NCI-H1417 (cell line): ENCODE results near the gene CTDSPL.
"Not testable (repeated sequence)": the region's sequence is repeated elsewhere in the genome, so short reads cannot be mapped to it uniquely, and the experiment has no call there.

ENCODE experiments used
- DNase-seq, 3 experiments: peaks; one replicate each; lab custom pipeline; 2025; lab: John Stamatoyannopoulos, UW

Gene CTDSPL

GRCh38 chr3:37861620-37862041, at the start of gene CTDSPL:
TSS of gene CTDSPL (plus strand) at chr3:37861880. CDS start at chr3:37862200, 320 bp downstream.
- DNase-seq: peak; percentile 40 to 54 (median 49)

- DNase-seq: no peak
These were observed 49.2 kb upstream of the CTDSPL start for GRCh38 chr3:37812499-37812896.

GRCh38 chr3:37813403-37813802, 48.3 kb upstream of the CTDSPL start:
- DNase-seq: no peak

GRCh38 chr3:37814547-37814946, 47.1 kb upstream of the CTDSPL start:
- DNase-seq: peak in 1 of 3 experiments; percentile 0

GRCh38 chr3:37815156-37815555, 46.5 kb upstream of the CTDSPL start:
- not testable (repeated sequence) for DNase-seq

- DNase-seq: no peak
These were observed 45.4 kb upstream of the CTDSPL start for GRCh38 chr3:37816271-37816670.

- no peak for DNase-seq
These were observed 42.1 kb upstream of the CTDSPL start for GRCh38 chr3:37819591-37819990.

GRCh38 chr3:37820286-37820685, 41.4 kb upstream of the CTDSPL start:
- no peak for DNase-seq

- DNase-seq: no peak
These were observed 38.5 kb upstream of the CTDSPL start for GRCh38 chr3:37823189-37823588.

- DNase-seq: no peak
These were observed 37.4 kb upstream of the CTDSPL start for GRCh38 chr3:37824090-37824953.

- peak in 2 of 3 experiments; percentile 14 to 67 for DNase-seq
These were observed 36.7 kb upstream of the CTDSPL start for GRCh38 chr3:37824954-37825328.

GRCh38 chr3:37825744-37826400, 35.8 kb upstream of the CTDSPL start:
- no peak for DNase-seq

GRCh38 chr3:37826502-37826901, 35.2 kb upstream of the CTDSPL start:
- DNase-seq: no peak

- no peak for DNase-seq
These were observed 34.7 kb upstream of the CTDSPL start for GRCh38 chr3:37826933-37827332.

- DNase-seq: no peak
These were observed 29.2 kb upstream of the CTDSPL start for GRCh38 chr3:37832480-37832879.

- DNase-seq: no peak
These were observed 28.1 kb upstream of the CTDSPL start for GRCh38 chr3:37833302-37834186.

GRCh38 chr3:37836589-37836988, 25.1 kb upstream of the CTDSPL start:
- no peak for DNase-seq

GRCh38 chr3:37847689-37848088, 14.0 kb upstream of the CTDSPL start:
- DNase-seq: no peak

GRCh38 chr3:37849146-37849923, 12.3 kb upstream of the CTDSPL start:
- no peak for DNase-seq

- DNase-seq: no peak
These were observed 9.6 kb upstream of the CTDSPL start for GRCh38 chr3:37852097-37852496.

GRCh38 chr3:37852771-37853170, 8.9 kb upstream of the CTDSPL start:
- DNase-seq: no peak
